DMS153 (cell line): ENCODE measurements around the gene ANKRD30B.
"Not testable (repeated sequence)": the region's sequence is repeated elsewhere in the genome, so short reads cannot be mapped to it uniquely, and the experiment has no call there.

ENCODE experiments used
- DNase-seq: peaks from one replicate; lab custom pipeline; 2025; lab: John Stamatoyannopoulos, UW

The ANKRD30B gene

GRCh38 chr18:14851533-14851932 is 103.6 kb downstream of the ANKRD30B start:
- DNase-seq: not testable (repeated sequence)

- DNase-seq: not testable (repeated sequence)
Measured at GRCh38 chr18:14855634-14856033, 107.7 kb downstream of the ANKRD30B start.

GRCh38 chr18:14856256-14856655 is 108.3 kb downstream of the ANKRD30B start:
- not testable (repeated sequence) for DNase-seq

- not testable (repeated sequence) for DNase-seq
Measured at GRCh38 chr18:14858514-14858913, 110.5 kb downstream of the ANKRD30B start.

GRCh38 chr18:14859995-14860394 is 112.0 kb downstream of the ANKRD30B start:
- not testable (repeated sequence) for DNase-seq

GRCh38 chr18:14866426-14866825 is 118.5 kb downstream of the ANKRD30B start:
- DNase-seq: not testable (repeated sequence)

- DNase-seq: not testable (repeated sequence)
Measured at GRCh38 chr18:14867988-14868387, 120.0 kb downstream of the ANKRD30B start.

GRCh38 chr18:14868825-14869224 is 120.9 kb downstream of the ANKRD30B start:
- not testable (repeated sequence) for DNase-seq

- DNase-seq: not testable (repeated sequence)
Measured at GRCh38 chr18:14878826-14879225, 130.9 kb downstream of the ANKRD30B start.

- no peak for DNase-seq
Measured at GRCh38 chr18:14900435-14900834, 152.5 kb downstream of the ANKRD30B start.
